NCI-H2081 (cell line): ENCODE measurements around the gene RETN.

Source experiments
- DNase-seq, 2 experiments: peaks; one replicate each; lab custom pipeline; 2025; lab: John Stamatoyannopoulos, UW

The RETN gene

GRCh38 chr19:7682175-7682855 is 13.5 kb downstream of the RETN start:
- DNase-seq: no peak

GRCh38 chr19:7685546-7686445 is 16.9 kb downstream of the RETN start:
- no peak for DNase-seq

GRCh38 chr19:7687177-7687576 is 18.3 kb downstream of the RETN start:
- DNase-seq: no peak

- no peak for DNase-seq
Measured at GRCh38 chr19:7689165-7689564, 20.3 kb downstream of the RETN start.

GRCh38 chr19:7690779-7691258 is 22.0 kb downstream of the RETN start:
- no peak for DNase-seq

- no peak for DNase-seq
Measured at GRCh38 chr19:7691497-7691896, 22.6 kb downstream of the RETN start.

GRCh38 chr19:7692417-7693088 is 23.7 kb downstream of the RETN start:
- no peak for DNase-seq

GRCh38 chr19:7694499-7694898 is 25.6 kb downstream of the RETN start:
- DNase-seq: no peak

GRCh38 chr19:7697721-7698287 is 29.0 kb downstream of the RETN start:
- no peak for DNase-seq

GRCh38 chr19:7698583-7698982 is 29.7 kb downstream of the RETN start:
- DNase-seq: no peak

GRCh38 chr19:7699003-7699402 is 30.2 kb downstream of the RETN start:
- DNase-seq: no peak

GRCh38 chr19:7699417-7700401 is 30.9 kb downstream of the RETN start:
- no peak for DNase-seq

GRCh38 chr19:7701049-7701653 is 32.3 kb downstream of the RETN start:
- DNase-seq: no peak

- DNase-seq: no peak
Measured at GRCh38 chr19:7701654-7702457, 33.0 kb downstream of the RETN start, which contains the start of gene FCER2. TSS of gene FCER2 (minus strand) at chr19:7702131. CDS start at chr19:7699760, 2,371 bp downstream.

GRCh38 chr19:7703332-7703731 is 34.5 kb downstream of the RETN start:
- DNase-seq: no peak

GRCh38 chr19:7704280-7705060 is 35.6 kb downstream of the RETN start:
- no peak for DNase-seq

GRCh38 chr19:7705387-7706187 is 36.7 kb downstream of the RETN start:
- no peak for DNase-seq
